Adrenal gland (tissue), 5 donors: ENCODE results near the gene ESYT2.

Experiments used
- CTCF ChIP-seq, 6 experiments: fragments of 450-650 bp in 4 of 6; fragments of 200-600 bp in 2 of 6; sonication (generic) in 1 of 6; IDR thresholded peaks; 1 replicate in 5 of 6; 2 replicates in 1 of 6; pipeline versions ENCODE4 v1.5.1 to v1.8.0; 2016 to 2021; ENCODE audit warnings: antibody characterized with exemption in 6 of 6, mild to moderate bottlenecking in 2 of 6, moderate library complexity in 1 of 6
- POLR2A ChIP-seq, 2 donors: fragments of 450-650 bp; IDR thresholded peaks; one replicate each; pipeline ENCODE4 v1.6.1; 2017; ENCODE audit warnings: antibody characterized with exemption in 2 of 2, mild to moderate bottlenecking in 2 of 2, moderate library complexity in 1 of 2
- donor health status: DM: no; HTN: no; CAD: no.

DNA sequence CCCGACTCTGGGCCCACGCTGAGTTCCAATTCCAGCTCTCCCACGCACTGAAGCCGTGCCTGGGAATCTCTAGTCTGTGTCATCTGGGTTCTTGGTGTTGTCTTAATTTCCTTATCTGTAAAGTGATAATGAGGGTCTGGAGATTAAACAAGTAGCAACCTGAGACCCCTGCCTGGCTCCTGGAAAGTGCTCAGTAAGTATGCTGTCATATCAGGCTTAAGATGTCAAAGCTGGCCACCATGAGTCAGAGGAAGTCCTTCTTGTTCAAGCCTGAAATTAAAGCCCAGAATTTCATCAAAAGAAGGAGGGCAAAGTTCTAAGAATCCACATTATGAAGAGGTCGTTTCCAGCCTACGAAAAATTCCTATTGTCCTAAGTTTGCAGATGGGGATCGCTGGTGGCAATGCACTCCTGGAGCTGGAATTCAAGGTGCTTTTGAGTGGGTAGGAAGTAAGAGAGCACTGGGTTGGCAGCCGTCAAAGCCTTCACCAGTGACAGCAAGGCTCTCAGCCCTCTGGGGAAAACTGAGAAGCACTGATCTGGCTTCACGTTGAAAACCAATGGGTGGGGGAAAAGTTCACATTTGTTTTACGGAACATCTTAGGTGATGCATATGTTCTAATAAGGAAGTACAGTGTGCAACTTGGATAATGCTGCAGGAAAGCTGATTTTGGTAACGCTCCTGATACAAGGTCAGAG is 74.4 kb downstream of the ESYT2 start:
- TF ChIP-seq CTCF (IDR thresholded peaks at IDR 0.05) (no peak), POLR2A (IDR thresholded peaks at IDR 0.05) (no peak)
